K562 (cell line): ENCODE data around the gene MAP2. TPM values are rescaled to one million over a fixed set of nuclear protein-coding genes. Genes with fewer than 3 reads are reported as not detected.

Source experiments
- ATAC-seq: fragments of 200-7000 bp; cut with Tn5 transposase; 3 replicates; pipeline ENCODE4 v1.9.1; 2020; ENCODE audit warnings: moderate library complexity
- BruUV-seq: library from RNA; stranded (reverse); fragments of 400-500 nt; replicated peaks from 2 replicates; lab custom pipeline; 2021; lab: Mats Ljungman, UMichigan
- CTCF ChIA-PET: fragments of 300-600 bp; formaldehyde crosslinking; extraction: SDS; loops from one replicate; lab custom pipeline; 2021; ENCODE audit warnings: low intra/inter-chr PET ratio; lab: Yijun Ruan, JAX
- POLR2A ChIA-PET: fragments of 300-600, 350-650 bp; sonication (Branson Sonifier 250); formaldehyde crosslinking; extraction: SDS; loops from one replicate; lab custom pipeline; 2021; ENCODE audit warnings: antibody characterized with exemption, inconsistent platforms; lab: Yijun Ruan, JAX
- DNase-seq, 4 experiments: peaks; one replicate each; pipeline versions ENCODE4 v3.0.0 to v3.0.0-alpha.2; 2011 to 2018; ENCODE audit warnings: low spot score in 3 of 4, mixed read lengths in 3 of 4; ENCODE audit errors: extremely low read depth in 1 of 4
- FAIRE-seq: peaks from 2 replicates; lab custom pipeline; 2011; peaks lifted over from hg19 to GRCh38; lab: Jason Lieb, UNC
- H2AFZ ChIP-seq: 2 replicates; pipeline ENCODE4 v1.6.0; 2011; ENCODE audit warnings: low read depth, low read length, control low read depth, inconsistent platforms
- H3K27ac ChIP-seq: fragments of 200-600 bp; 3 replicates; pipeline ENCODE4 v1.8.0; 2011; ENCODE audit warnings: low read depth, mild to moderate bottlenecking, control low read depth, inconsistent platforms, low read length, moderate library complexity, mixed read lengths; ENCODE audit errors: extremely low read depth
- H3K27me3 ChIP-seq, 2 experiments: fragments of 300-600 bp in 1 of 2; 2 replicates in 1 of 2; 3 replicates in 1 of 2; pipeline versions ENCODE4 v1.6.0 to v1.8.0; 2011; ENCODE audit warnings: inconsistent platforms in 2 of 2, low read length in 2 of 2, mild to moderate bottlenecking in 1 of 2, mixed read lengths in 1 of 2, moderate library complexity in 1 of 2; ENCODE audit not compliant: control insufficient read depth in 2 of 2, insufficient read depth in 2 of 2
- H3K36me3 ChIP-seq: fragments of 300-600 bp; 3 replicates; pipeline ENCODE4 v1.8.0; 2011; ENCODE audit warnings: mild to moderate bottlenecking, low read length, inconsistent platforms; ENCODE audit not compliant: control insufficient read depth, insufficient read depth
- H3K4me1 ChIP-seq, 2 experiments: fragments of 200-600 bp in 1 of 2; replicated peaks in 1 of 2; 2 replicates in 1 of 2; 3 replicates in 1 of 2; pipeline versions ENCODE4 v1.5.1 to v1.8.0; 2011; ENCODE audit warnings: inconsistent platforms in 2 of 2, low read length in 2 of 2, mild to moderate bottlenecking in 1 of 2, mixed read lengths in 1 of 2, moderate library complexity in 1 of 2; ENCODE audit not compliant: control insufficient read depth in 2 of 2, insufficient read depth in 2 of 2
- H3K4me2 ChIP-seq: 2 replicates; pipeline ENCODE4 v1.6.1; 2011; ENCODE audit warnings: low read length, control low read depth, inconsistent platforms, mixed read lengths; ENCODE audit not compliant: insufficient read depth
- H3K4me3 ChIP-seq: fragments of 200-600 bp; sonication (generic), shearing (Covaris generic); 2 replicates; pipeline ENCODE4 v1.5.1; 2016; ENCODE audit warnings: control low read depth, inconsistent platforms
- H3K79me2 ChIP-seq: fragments of 200-600 bp; 3 replicates; pipeline ENCODE4 v1.8.0; 2011; ENCODE audit warnings: low read length, inconsistent platforms; ENCODE audit not compliant: control insufficient read depth, insufficient read depth
- H3K9ac ChIP-seq, 2 experiments: 2 replicates each; pipeline versions ENCODE4 v1.6.0 to v1.6.1; 2011; ENCODE audit warnings: low read depth in 2 of 2, low read length in 2 of 2, control low read depth in 1 of 2, inconsistent platforms in 1 of 2, mild to moderate bottlenecking in 1 of 2, mixed read lengths in 1 of 2; ENCODE audit not compliant: insufficient read depth in 1 of 2
- H3K9me1 ChIP-seq: one replicate; pipeline ENCODE4 v1.6.0; 2011; ENCODE audit warnings: inconsistent platforms, mild to moderate bottlenecking, low read length, moderate library complexity; ENCODE audit not compliant: control insufficient read depth, insufficient read depth
- H3K9me3 ChIP-seq: replicated peaks from 2 replicates; pipeline ENCODE4 v1.5.1; 2011; ENCODE audit warnings: low read depth, low read length, inconsistent platforms; ENCODE audit not compliant: control insufficient read depth, insufficient read depth
- H4K20me1 ChIP-seq: replicated peaks from 2 replicates; pipeline ENCODE4 v1.6.1; 2011; ENCODE audit warnings: low read length, inconsistent platforms, mixed read lengths; ENCODE audit not compliant: control insufficient read depth, insufficient read depth
- GTF2A2 ChIP-seq: IDR thresholded peaks from 2 replicates; pipeline ENCODE4 v1.6.1; 2016; ENCODE audit warnings: mild to moderate bottlenecking, missing genetic modification characterization, missing compliant biosample characterization
- HLTF ChIP-seq: fragments of 450-650 bp; IDR thresholded peaks from 2 replicates; pipeline ENCODE4 v1.6.1; 2016
- TAF7 ChIP-seq: fragments of 450-650 bp; IDR thresholded peaks from 2 replicates; pipeline ENCODE4 v1.6.1; 2016; ENCODE audit warnings: missing genetic modification characterization, missing compliant biosample characterization
- ZNF586 ChIP-seq: fragments of 450-650 bp; formaldehyde crosslinking; conservative IDR thresholded peaks from 2 replicates; pipeline ENCODE4 v1.4.0; 2020; ENCODE audit warnings: mild to moderate bottlenecking, moderate library complexity
- ZNF695 ChIP-seq: fragments of 450-650 bp; formaldehyde crosslinking; IDR thresholded peaks from 2 replicates; pipeline ENCODE4 v1.4.0; 2020; ENCODE audit warnings: mild to moderate bottlenecking, moderate library complexity
- ZSCAN29 ChIP-seq: fragments of 450-650 bp; IDR thresholded peaks from 2 replicates; pipeline ENCODE4 v1.6.1; 2017
- WGBS: fragments of 100-300 bp; shearing (Covaris generic); methylation state at CpG from one replicate; pipeline ENCODE4 v1.1.6; 2016; ENCODE audit warnings: low coverage, mixed read lengths; ENCODE audit not compliant: insufficient coverage; ENCODE audit errors: missing lambda C conversion rate; 5-methylcytosine and 5-hydroxymethylcytosine counted together
- in situ Hi-C: fragments of 300-500 bp; cut with MboI; formaldehyde crosslinking; loops from 4 replicates; pipeline ENCODE4 v1.15.0; 2018; ENCODE audit warnings: inconsistent platforms, mixed read lengths
- intact Hi-C: fragments of 100-400 bp; cut with micrococcal nuclease; formaldehyde crosslinking; loops from 2 replicates; pipeline ENCODE4 v1.14.2; 2022
- polyA plus RNA-seq, 8 experiments: library from polyadenylated mRNA; depleted of rRNA in 4 of 8; stranded (reverse) in 5 of 8; unstranded in 3 of 8; fragments of >200 nt; fragmentation: Nextera tagmentation in 2 of 8; fragmentation: Illumina TruSeq in 1 of 8; extraction: Ambion mirVana in 2 of 8; extraction: Trizol in 1 of 8; gene quantifications; 2 replicates each; pipeline versions ENCODE4 v1.2.1 to v1.2.3, GENCODE V29; 2011 to 2014; ENCODE audit warnings: inconsistent platforms in 1 of 8, missing spikeins in 1 of 8
- total RNA-seq, 7 experiments: library from RNA; depleted of rRNA in 6 of 7; stranded (reverse); fragments of >200 nt in 6 of 7; fragmentation: Illumina TruSeq in 2 of 7; extraction: Trizol in 2 of 7; gene quantifications; 2 replicates each; pipeline versions ENCODE4 v1.2.1 to v1.2.3, GENCODE V29; 2011 to 2021; ENCODE audit warnings: low replicate concordance in 1 of 7
- TF ChIP-seq, protein P1 (sequence below): fragments of 250-450 bp; sonication (Bioruptor Pico); IDR thresholded peaks from 2 replicates; pipeline ENCODE4 v1.4.0; 2020; ENCODE audit warnings: mild to moderate bottlenecking, moderate library complexity, borderline replicate concordance

MAP2 gene
- total and polyA plus RNA-seq, 9 of the 15 experiments (the other 6 are each of a cell fraction or from before 2014, with no cell fraction given), result 0.13 TPM; not detected in 8

- Histone ChIP-seq H3K4me3 (no peak overlapping the region), H3K9me3 (no peaks in the 10 kb centered on the region), H3K79me2 (no peaks in the 10 kb centered on the region), H3K27me3 (no peaks in the 10 kb centered on the region), H3K36me3 (no peaks in the 10 kb centered on the region), H3K9ac (no peak overlapping the region), H3K4me2 (no peak overlapping the region), H3K27ac (no peak overlapping the region), H3K4me1 (no peaks in the 10 kb centered on the region), H3K9me1 (no peaks in the 10 kb centered on the region), H4K20me1 (no peaks in the 10 kb centered on the region), H2AFZ (no peak overlapping the region)
- ATAC-seq, result no peak
- FAIRE-seq, result no peak
- 0% methylated on average over 2 of the region's 2 CpGs for WGBS
- no peak for DNase-seq
- intact Hi-C loops, result no loop called here
- CTCF ChIA-PET, result no interaction called here
- POLR2A ChIA-PET, result no interaction called here
- in situ Hi-C loops, result no loop called here
- BruUV-seq, result no TSS peak
- TF ChIP-seq HLTF (no peak), ZNF586 (no peak), GTF2A2 (tag) (no peak), ZSCAN29 (no peak), TAF7 (tag) (no peak), ZNF695 (CRISPR knock-in tag) (no peak)
- TF ChIP-seq, protein P1, sequence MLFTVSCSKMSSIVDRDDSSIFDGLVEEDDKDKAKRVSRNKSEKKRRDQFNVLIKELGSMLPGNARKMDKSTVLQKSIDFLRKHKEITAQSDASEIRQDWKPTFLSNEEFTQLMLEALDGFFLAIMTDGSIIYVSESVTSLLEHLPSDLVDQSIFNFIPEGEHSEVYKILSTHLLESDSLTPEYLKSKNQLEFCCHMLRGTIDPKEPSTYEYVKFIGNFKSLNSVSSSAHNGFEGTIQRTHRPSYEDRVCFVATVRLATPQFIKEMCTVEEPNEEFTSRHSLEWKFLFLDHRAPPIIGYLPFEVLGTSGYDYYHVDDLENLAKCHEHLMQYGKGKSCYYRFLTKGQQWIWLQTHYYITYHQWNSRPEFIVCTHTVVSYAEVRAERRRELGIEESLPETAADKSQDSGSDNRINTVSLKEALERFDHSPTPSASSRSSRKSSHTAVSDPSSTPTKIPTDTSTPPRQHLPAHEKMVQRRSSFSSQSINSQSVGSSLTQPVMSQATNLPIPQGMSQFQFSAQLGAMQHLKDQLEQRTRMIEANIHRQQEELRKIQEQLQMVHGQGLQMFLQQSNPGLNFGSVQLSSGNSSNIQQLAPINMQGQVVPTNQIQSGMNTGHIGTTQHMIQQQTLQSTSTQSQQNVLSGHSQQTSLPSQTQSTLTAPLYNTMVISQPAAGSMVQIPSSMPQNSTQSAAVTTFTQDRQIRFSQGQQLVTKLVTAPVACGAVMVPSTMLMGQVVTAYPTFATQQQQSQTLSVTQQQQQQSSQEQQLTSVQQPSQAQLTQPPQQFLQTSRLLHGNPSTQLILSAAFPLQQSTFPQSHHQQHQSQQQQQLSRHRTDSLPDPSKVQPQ, result no peak
Observed at GRCh38 chr2:209609531-209609930, 185.7 kb downstream of the MAP2 start.
